Hematopoietic multipotent progenitor cell treated with erythropoietin and hydrocortisone succinate and interleukin-3 and kit ligand, for 4 days (in vitro differentiated cells): Measurements from ENCODE around the gene HIPK2.

ENCODE experiments used
- DNase-seq: peaks from one replicate; pipeline ENCODE4 v3.0.0-alpha.2; 2015

Gene HIPK2

GRCh38 chr7:139777948-139778841 is at the start of gene HIPK2:
Gene HIPK2 (minus strand): TSS chr7:139777998. CDS start chr7:139777623, 375 bp downstream.
- DNase-seq = peak; percentile 91

DNA sequence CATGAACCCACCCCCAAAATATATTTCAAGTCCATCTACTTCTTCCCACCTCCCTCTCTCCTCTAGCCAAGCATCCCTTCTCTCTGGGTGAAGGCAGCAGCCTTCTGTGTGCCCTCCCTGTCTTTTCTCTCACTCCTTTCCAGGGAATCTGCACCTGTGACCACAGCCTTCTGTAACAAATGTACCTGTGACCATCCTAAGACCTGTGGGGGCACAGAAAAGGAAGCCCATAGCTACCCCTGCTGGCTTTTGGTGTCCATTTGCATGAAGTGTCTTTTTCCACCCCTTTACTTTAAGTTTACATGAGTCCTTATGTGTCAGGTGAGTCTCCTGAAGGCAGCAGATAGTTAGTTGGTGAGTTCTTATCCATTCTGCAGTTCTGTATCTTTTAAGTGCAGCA is 49.2 kb upstream of the HIPK2 start:
- DNase-seq = peak; percentile 34

DNA sequence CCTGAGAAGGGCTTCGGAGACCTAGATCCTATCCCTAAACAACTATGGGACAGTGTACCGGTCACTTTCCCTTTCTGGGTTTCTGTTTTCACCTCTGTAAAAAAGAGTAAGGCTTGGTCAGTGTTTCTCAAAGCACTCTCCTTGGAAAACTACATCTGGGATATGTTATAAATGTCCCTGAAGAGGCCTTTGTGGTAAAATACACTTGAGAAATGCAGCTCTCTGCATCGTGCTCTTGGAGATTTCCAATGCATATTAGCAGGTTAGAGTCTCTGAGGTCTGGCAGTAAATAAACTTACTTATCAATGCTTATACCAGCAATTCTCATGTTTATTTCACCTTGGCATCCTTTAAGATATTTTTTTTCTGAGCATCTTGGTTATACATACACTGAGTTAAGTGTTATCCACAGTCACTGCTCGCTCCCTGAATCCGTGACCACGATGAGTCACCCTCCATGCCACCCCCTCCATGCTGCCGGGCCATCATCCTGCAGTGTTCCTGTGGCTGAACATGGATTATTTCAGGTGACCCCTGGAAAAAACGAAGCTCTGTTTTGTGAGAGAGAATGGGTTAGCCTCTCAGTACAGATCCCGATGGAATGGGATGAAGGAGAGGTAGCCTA is 48.0 kb upstream of the HIPK2 start:
- DNase-seq = peak; percentile 23

- DNase-seq = no peak
Measured at GRCh38 chr7:139823959-139824521, 46.2 kb upstream of the HIPK2 start.

GRCh38 chr7:139822855-139823254 is 45.1 kb upstream of the HIPK2 start:
- no peak for DNase-seq

DNA sequence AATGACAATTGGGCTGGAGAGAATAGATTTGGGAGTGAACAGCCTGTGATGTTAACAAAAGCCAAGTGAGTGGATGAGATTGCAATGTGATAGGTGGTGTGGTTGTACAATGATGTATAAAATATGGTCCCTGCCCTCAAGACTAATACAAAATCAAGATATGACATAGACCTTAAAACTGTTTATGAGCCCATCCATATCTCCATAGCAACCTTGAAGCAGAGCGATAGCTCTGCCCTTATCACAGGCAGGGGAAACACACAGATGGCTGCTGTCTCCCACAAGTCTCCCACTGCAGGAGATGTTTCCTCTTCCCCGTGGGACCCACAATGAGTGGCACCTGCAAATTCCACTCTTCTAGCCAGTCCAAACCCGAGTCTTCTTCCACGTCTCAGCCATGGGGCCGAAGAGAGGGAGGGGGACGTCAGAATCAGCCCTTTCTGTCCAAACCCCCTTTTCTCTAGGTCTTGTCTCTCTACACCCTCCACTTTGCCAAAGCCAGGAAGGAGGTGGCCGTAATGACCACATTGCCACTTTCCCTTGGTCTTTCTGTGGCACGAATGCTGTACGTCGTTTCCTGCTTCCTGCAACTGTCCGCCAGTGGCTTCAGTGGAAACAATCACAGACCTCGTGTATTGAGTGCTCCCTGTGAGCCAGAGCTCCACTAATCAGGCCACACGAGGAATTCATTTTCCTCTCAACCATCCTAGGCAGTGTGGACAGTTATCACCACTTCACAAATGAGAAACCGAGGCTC is 43.7 kb upstream of the HIPK2 start:
- DNase-seq = peak; percentile 81

DNA sequence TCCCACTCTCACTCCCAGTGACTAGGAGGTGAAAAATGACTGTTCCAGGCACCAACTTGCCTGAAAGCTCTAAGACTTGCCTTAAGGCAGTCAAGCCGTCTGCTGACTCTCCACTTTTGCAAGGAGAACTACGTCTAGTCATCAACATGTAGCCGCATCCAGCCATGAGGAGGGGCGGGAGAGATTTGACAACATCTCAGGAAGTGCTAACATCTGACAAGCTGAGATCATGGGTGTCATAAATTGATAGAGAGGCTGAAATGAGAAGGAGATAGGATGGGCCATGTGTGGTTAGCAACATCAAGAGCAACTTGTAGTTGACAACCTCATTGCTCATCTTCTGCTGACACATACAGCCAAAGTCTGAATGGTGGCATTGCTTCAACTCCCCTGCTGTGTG is 42.3 kb upstream of the HIPK2 start:
- peak; percentile 72 for DNase-seq

DNA sequence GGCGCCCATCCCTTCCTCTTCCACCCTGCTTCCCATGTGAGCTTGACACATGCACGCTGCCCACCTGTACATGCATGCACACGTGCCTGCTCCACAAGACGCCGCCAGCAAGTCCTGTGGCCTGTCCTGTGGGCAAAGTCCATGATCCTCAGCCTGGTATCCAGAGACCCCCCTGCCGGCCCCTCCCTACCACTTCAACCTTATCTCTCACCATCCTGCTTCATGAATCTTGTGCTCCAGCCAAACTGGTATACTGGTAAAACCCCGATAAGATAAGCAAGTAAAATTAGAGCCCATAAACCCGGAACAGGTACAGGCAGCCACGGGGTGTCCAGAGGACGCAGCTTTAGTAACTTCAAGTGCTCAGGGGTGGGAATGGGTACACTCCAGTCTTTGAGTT is 39.5 kb upstream of the HIPK2 start:
- peak; percentile 50 for DNase-seq

- DNase-seq = no peak
Measured at GRCh38 chr7:139813689-139814088, 35.9 kb upstream of the HIPK2 start.

- DNase-seq = no peak
Measured at GRCh38 chr7:139813151-139813550, 35.4 kb upstream of the HIPK2 start.

- DNase-seq = peak; percentile 77
Measured at GRCh38 chr7:139811066-139811465, 33.3 kb upstream of the HIPK2 start.

DNA sequence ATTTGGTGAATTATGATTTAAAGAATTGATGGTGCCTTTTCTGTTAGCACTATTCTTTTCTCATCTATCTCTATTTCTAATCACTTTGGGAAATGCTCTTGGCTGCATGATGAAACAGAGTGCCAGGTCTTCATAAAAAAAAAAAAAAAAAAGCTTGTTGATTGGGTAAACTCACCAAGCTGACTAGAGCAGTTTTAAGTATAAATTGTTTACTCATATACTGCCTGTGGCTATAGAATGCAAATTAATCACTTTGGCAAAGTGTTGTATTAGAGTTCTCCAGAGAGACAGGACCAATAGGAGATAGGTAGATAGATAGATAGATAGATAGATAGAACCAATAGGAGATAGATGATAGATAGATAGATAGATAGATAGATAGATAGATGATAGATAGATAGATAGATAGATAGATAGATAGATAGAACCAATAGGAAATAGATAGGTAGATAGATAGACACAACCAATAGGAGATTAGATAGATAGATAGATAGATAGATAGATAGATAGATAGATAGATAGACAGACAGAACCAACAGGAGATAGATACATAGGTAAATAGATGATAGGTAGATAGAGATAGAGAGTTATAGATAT is 31.1 kb upstream of the HIPK2 start:
- no peak for DNase-seq

- DNase-seq = no peak
Measured at GRCh38 chr7:139808427-139808826, 30.6 kb upstream of the HIPK2 start.

- DNase-seq = no peak
Measured at GRCh38 chr7:139807009-139807408, 29.2 kb upstream of the HIPK2 start.

- DNase-seq = no peak
Measured at GRCh38 chr7:139804571-139804970, 26.8 kb upstream of the HIPK2 start.

DNA sequence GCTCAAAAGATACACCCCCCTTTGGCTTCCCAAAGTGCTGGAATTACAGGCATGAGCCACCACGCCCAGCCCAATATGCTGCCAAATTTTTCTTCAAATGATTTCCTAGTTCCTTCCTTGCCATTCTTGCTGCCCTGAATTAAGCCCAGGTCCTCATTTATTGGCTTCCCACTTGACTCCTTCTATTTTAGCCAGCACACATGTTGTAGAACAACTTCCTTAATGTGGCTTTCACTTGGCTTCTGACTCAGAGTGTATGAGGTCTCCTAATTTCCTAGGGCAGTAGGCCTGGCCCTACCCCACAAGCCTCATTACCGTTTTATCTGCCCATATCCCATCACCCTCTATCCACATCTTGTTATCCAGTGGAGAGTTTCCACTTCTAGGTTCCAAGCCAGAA is 21.8 kb upstream of the HIPK2 start:
- DNase-seq = peak; percentile 61

DNA sequence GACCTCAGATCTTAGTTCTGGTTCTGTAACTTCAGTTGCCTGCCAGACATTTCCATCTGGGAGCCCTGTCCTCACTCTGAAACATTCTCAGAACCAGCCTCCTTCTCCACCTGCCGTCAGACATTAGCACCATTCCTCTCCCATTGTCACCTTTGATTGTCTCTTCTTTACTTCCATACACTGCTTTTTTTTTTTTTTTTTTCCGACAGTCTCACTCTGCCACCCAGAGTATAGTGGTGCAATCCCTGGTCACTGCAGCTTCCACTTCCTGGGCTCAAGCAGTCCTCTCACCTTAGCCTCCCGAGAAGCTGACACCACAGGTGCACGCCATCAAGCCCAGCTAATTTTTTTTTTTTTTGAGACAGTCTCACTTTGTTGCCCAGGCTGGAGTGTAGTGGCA is 21.1 kb upstream of the HIPK2 start:
- DNase-seq = no peak

DNA sequence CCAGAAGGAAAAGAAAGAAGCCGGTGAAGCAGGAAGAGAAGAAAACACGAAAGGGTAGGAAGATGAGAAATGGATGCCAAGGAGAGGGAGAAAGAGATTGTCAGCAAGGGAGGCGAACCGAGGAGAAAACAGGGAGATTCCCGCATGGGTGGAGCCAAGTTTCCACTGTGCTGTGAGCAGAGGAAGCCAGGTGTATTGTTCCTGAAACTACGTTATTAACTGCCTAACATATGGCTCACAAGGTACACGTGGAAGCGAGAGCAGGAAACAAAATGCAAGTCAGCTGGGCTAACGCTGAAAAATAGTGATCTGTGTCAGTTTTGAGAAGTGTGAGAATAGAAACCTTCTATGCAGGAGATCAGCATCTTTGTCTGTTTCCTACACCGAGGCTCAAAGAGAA is 20.4 kb upstream of the HIPK2 start:
- no peak for DNase-seq

- no peak for DNase-seq
Measured at GRCh38 chr7:139797607-139798006, 19.8 kb upstream of the HIPK2 start.

DNA sequence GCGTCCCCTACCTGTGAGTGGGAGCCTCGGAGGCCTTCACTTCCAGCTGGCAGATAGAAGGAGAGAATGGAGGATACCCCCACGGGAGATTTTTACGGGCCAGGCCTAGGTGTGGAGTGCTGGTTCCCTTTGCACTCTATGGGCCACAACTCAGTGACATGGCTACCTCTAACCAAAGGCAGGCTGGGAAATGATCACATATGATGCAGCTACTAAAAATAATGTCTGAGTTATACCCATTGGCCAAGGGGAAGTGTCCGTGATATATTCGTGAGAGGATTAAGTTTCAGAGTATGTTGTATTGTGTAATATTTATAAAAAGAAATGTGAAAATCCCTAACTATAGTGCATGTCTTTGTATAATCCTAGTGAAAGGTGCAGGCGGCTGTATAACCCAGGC is 13.5 kb upstream of the HIPK2 start:
- DNase-seq = no peak

GRCh38 chr7:139784648-139785047 is 6.8 kb upstream of the HIPK2 start:
- DNase-seq = no peak

DNA sequence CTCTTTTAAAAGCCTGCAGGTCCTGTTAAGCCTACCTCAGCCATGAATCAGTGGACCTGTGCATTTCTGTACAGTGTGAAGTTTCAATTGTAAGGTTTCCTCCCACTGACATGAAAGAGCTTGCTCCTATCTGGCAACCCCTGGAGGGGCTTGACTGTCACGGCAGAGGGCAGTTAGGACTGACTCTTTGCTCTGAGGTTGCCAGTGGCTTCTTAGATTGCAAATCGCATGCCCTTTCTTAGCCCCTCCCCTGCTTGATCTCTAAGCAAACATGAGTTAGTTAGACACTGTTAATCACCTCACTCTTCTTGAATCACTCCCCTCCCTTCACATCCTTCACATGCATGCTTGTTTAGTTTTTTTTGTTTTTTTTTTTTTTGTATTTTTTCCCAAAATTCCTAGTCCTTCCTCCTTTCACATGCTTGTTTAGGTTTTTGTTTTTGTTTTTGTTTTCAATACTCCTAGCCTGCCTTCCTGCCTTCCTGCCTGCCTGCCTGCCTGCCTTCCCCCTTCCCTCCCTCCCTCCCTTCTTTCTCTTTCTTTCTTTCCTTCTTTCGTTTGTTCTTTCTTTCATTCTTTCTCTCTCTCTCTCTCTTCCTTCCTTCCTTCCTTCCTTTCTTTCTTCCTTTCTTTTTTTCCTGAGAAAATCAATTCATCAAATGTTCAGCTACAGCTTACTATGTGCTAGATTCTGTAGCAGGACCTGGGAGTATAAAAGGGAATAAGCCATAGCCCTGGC is 6.0 kb upstream of the HIPK2 start:
- peak; percentile 77 for DNase-seq
